Gastroesophageal sphincter (tissue), 4 donors: ENCODE measurements around the gene FUNDC2. TPM values are rescaled to one million over a fixed set of nuclear protein-coding genes. Genes with fewer than 3 reads are reported as not detected.

ENCODE experiments used
- ATAC-seq: fragments of 150-250 bp; one replicate; pipeline ENCODE4 v1.9.1; 2016; ENCODE audit warnings: mild to moderate bottlenecking, moderate library complexity
- H3K27ac ChIP-seq, 4 donors: fragments of 200-600 bp; sonication (generic) in 3 of 4; 1 replicate in 3 of 4; 2 replicates in 1 of 4; pipeline ENCODE4 v1.5.1; 2016 to 2019
- H3K27me3 ChIP-seq: fragments of 200-600 bp; sonication (generic); one replicate; pipeline ENCODE4 v1.5.1; 2019
- H3K36me3 ChIP-seq, 2 donors: fragments of 200-600 bp; sonication (generic); one replicate each; pipeline ENCODE4 v1.5.1; 2019; ENCODE audit warnings: control low read depth in 1 of 2
- H3K4me1 ChIP-seq, 3 donors: fragments of 200-600 bp; sonication (generic); 1 replicate in 2 of 3; 2 replicates in 1 of 3; pipeline ENCODE4 v1.5.1; 2016 to 2019; ENCODE audit warnings: control low read depth in 2 of 3
- H3K4me3 ChIP-seq, 2 donors: fragments of 200-600 bp; sonication (generic); one replicate each; pipeline ENCODE4 v1.5.1; 2019; ENCODE audit warnings: mild to moderate bottlenecking in 1 of 2, moderate library complexity in 1 of 2
- H3K9me3 ChIP-seq, 3 donors: fragments of 200-600 bp; sonication (generic); one replicate each; pipeline ENCODE4 v1.5.1; 2017 to 2019; ENCODE audit warnings: control low read depth in 2 of 3
- CTCF ChIP-seq, 4 experiments: fragments of 200-600 bp in 2 of 4; fragments of 450-650 bp in 2 of 4; sonication (generic) in 1 of 4; IDR thresholded peaks; one replicate each; pipeline ENCODE4 v1.5.1; 2017 to 2019; ENCODE audit warnings: antibody characterized with exemption in 4 of 4, mild to moderate bottlenecking in 2 of 4, moderate library complexity in 2 of 4
- EP300 ChIP-seq: sonication (generic); formaldehyde crosslinking; IDR thresholded peaks from one replicate; pipeline ENCODE4 v1.6.1; 2017; ENCODE audit warnings: antibody characterized with exemption, mild to moderate bottlenecking
- POLR2A ChIP-seq, 2 donors: fragments of 450-650 bp; IDR thresholded peaks; one replicate each; pipeline ENCODE4 v1.6.1; 2017; ENCODE audit warnings: antibody characterized with exemption in 2 of 2, mild to moderate bottlenecking in 2 of 2, moderate library complexity in 1 of 2
- POLR2AphosphoS5 ChIP-seq: sonication (generic); formaldehyde crosslinking; IDR thresholded peaks from one replicate; pipeline ENCODE4 v1.6.1; 2017; ENCODE audit warnings: antibody characterized with exemption
- WGBS, 2 donors: methylation state at CpG; one replicate each; pipeline ENCODE4 v1.1.5; 2018; ENCODE audit warnings: low coverage in 1 of 2; 5-methylcytosine and 5-hydroxymethylcytosine counted together
- total RNA-seq, 4 donors: library from RNA; depleted of rRNA; stranded (reverse); fragments of >200 nt; gene quantifications; one replicate each; pipeline ENCODE4 v1.1.0, GENCODE V29; 2016

FUNDC2 gene
- total RNA-seq, 4 donors from 2014 or later = 67.8 to 96.3 (median 87.7) TPM

- TF ChIP-seq POLR2AphosphoS5 (no peak), CTCF (IDR thresholded peaks at IDR 0.05) (no peak), POLR2A (IDR thresholded peaks at IDR 0.05) (no peak), EP300 (no peak)
- H3K4me1 ChIP-seq = peaks cover 0 to 48% (median 0%) of the 10 kb centered on the region in 3 donors
- H3K9me3 ChIP-seq = no peaks in the 10 kb centered on the region
- peaks cover 0 to 17% of the 10 kb centered on the region in 2 donors for H3K36me3 ChIP-seq
- no peaks in the 10 kb centered on the region for H3K27me3 ChIP-seq
- WGBS, 2 donors = 0 to 19% methylated on average over 2 to 8 of the region's 25 CpGs
- H3K27ac ChIP-seq = peak overlapping the region; percentile 72 to 91 (median 82)
- no peak for ATAC-seq
- H3K4me3 ChIP-seq = peak overlapping the region; percentile 64 to 81
Observed at GRCh38 chrX:155071694-155072280, 45.1 kb downstream of the FUNDC2 start.

- peaks cover 0 to 5% (median 0%) of the 10 kb centered on the region in 3 donors for H3K4me1 ChIP-seq
- no peak overlapping the region for H3K4me3 ChIP-seq
- no peaks in the 10 kb centered on the region for H3K27me3 ChIP-seq
- H3K27ac ChIP-seq = no peak overlapping the region
- no peaks in the 10 kb centered on the region for H3K9me3 ChIP-seq
- H3K36me3 ChIP-seq = peaks cover 0 to 46% of the 10 kb centered on the region in 2 donors
- TF ChIP-seq CTCF (IDR thresholded peaks at IDR 0.05) (peak in 2 of 4 experiments; percentile 30 to 47), POLR2AphosphoS5 (no peak)
- no peak for ATAC-seq
- 59% methylated on average over 6 of the region's 24 CpGs; no CpG with 5 or more reads in 1 of the 2 donors for WGBS, 2 donors
Observed at GRCh38 chrX:155086202-155086840, 59.7 kb downstream of the FUNDC2 start.

GRCh38 chrX:155086961-155087735 lies 60.5 kb downstream of the FUNDC2 start:
- Histone ChIP-seq H3K27ac (peak overlapping the region in 2 of 4 donors; percentile 20 to 24), H3K27me3 (no peaks in the 10 kb centered on the region), H3K36me3 (peaks cover 0 to 48% of the 10 kb centered on the region in 2 donors), H3K4me3 (no peak overlapping the region), H3K9me3 (no peaks in the 10 kb centered on the region), H3K4me1 (peaks cover 0 to 5% (median 0%) of the 10 kb centered on the region in 3 donors)
- no peak for ATAC-seq
- no peak for TF ChIP-seq CTCF (IDR thresholded peaks at IDR 0.05)
- TF ChIP-seq EP300 = no peak
- no peak for TF ChIP-seq POLR2A (IDR thresholded peaks at IDR 0.05)
- no peak for TF ChIP-seq POLR2AphosphoS5
- WGBS, 2 donors = 69 to 92% methylated on average over 3 to 4 of the region's 26 CpGs

GRCh38 chrX:155094468-155095061 lies 67.9 kb downstream of the FUNDC2 start:
- WGBS, 2 donors = 20 to 27% methylated on average over 4 of the region's 4 CpGs
- TF ChIP-seq POLR2A (IDR thresholded peaks at IDR 0.05) (no peak), POLR2AphosphoS5 (no peak), CTCF (IDR thresholded peaks at IDR 0.05) (peak; percentile 40 to 61 (median 55))

More at GRCh38 chrX:155094468-155095061, 67.9 kb downstream of the FUNDC2 start:
- H3K9me3 ChIP-seq = no peaks in the 10 kb centered on the region
- H3K36me3 ChIP-seq = peaks cover 0 to 18% of the 10 kb centered on the region in 2 donors
- no peak overlapping the region for H3K4me3 ChIP-seq
- H3K27me3 ChIP-seq = no peaks in the 10 kb centered on the region
- no peak overlapping the region for H3K27ac ChIP-seq
- ATAC-seq = no peak
- H3K4me1 ChIP-seq = no peaks in the 10 kb centered on the region
